GM18951 (cell line): Measurements from ENCODE around the gene NPAS1.

Experiments used
- POLR2A ChIP-seq: IDR thresholded peaks from 4 replicates; pipeline ENCODE4 v1.6.1; 2011; ENCODE audit warnings: mild to moderate bottlenecking; ENCODE audit not compliant: insufficient read length, insufficient read depth; ENCODE audit errors: extremely low read depth
- in situ Hi-C: fragments of 300-500 bp; cut with MboI; formaldehyde crosslinking; loops from one replicate; pipeline ENCODE4 v1.12.0; 2022; ENCODE audit warnings: low sequenced_read_pairs, mixed read lengths, inconsistent platforms; ENCODE audit not compliant: unreplicated experiment

The NPAS1 gene

DNA sequence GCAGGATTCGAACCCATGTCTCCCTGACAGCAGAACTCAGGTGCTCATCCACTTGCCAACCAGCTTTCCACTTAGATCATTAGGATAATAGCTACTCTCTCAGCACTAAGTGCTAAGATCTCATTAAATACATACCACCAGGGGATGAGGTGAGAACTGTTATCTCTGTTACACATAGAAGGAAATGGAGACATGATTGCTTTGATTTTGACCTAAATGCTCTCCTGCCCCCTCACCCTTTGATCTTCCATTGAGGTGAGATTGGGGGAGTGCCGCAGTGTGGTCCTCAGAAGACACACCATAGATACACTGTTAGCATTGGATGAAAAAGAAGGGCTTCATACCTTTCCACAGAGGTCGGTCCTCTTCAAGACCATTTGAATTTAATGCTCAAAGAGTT lies 38.9 kb upstream of the NPAS1 start:
- in situ Hi-C loops: loop anchor here (25.0 kb wide), 1 partner anchor 218 kb away; no protein-coding TSS in a partner anchor
- TF ChIP-seq POLR2A: no peak

DNA sequence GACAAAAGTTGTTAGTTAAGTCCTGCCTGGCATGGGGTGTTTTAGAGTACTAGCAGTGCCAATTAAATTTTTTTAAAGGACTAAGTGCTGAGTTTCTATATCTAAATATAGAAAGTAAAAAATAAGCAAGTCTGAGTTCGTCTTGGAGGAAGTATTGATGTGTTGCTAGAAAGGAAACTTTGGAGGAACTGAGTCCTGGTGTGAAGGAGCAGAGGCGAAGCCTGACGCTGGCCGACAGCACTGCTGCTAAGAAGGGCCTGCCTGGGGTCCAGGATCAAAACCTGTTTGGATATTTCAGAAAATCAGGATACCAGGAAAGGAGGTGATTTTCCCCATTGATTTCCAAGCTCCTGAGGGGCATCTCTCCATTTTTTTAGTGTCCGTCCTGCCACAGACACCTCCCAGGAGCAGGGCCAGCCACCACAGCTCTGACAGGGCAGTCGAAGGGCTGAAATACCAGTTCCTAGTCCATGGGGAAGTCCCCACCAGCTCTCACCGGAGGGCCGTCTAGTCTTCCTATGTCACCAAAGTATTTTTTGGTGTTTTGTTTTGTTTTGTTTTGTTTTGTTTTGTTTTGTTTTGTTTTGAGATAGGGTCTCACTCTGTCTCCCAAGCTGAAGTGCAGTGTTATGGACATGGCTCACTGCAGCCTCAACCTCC lies 38.2 kb upstream of the NPAS1 start:
- no peak for TF ChIP-seq POLR2A
- in situ Hi-C loops: loop anchor here (25.0 kb wide), 1 partner anchor 219 kb away; no protein-coding TSS in a partner anchor

DNA sequence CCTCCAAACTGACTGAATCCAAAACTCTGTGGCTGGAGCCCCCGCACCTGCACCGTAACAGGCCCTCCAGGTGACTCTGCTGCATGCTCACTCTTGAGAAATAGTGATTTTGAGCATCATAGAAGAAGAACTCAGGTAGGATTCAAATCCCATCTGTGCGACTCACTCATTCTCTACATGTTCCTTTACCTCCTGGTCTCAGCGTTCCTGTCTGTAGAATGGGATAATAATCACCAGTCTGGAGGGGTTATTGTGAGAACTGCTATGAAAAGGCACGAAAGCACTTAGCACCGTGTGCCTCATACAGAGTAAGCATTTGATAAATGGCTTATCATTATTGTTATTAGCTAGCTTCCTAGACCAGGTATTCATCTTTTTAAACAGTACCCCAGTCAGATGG lies 36.5 kb upstream of the NPAS1 start:
- in situ Hi-C loops: loop anchor here (25.0 kb wide), 1 partner anchor 221 kb away; no protein-coding TSS in a partner anchor

DNA sequence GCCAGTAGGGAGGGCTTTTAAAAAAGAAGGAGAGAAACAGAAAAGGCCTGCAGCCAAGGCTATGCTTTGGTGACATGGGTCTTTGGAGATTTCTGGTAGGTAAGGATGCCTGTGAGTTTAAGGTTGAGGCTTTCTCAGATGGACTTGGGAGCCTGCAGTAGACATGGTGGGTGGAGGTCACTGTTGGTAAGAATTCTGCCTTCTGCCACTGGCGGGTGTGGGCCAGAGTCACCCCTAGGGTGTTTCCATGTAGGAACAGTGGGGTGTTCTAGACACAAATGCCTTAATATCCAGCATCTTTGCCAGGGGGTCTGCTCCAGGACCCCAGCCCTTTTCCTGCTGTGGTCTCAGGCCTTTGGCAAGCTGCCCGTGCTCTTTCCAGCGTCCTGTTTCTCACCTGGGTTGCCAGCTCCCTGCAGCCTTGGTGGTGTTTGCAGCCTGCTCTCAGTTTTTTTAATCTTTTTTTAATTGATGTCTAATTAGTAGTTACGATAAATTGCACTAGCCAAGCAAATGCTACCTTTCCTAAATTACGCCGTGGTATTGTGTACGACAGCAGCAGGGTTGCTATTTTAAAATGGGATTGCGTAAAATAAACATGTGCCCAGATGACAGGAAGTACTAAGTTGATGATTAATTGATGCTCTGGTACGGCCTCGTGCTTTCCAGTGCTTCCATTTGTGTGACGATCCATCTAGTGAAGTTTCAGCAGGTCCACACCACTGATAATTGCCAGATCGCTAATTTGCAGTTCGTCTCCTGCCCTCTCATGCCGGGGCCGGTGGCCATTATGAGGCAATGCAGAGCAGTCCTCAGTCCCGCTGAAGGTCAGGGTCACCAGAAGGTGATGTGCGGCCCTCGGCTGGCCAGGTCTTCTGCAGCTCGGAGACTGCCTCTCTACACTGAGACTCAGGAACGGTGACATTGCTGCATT lies 35.3 kb upstream of the NPAS1 start:
- no peak for TF ChIP-seq POLR2A
- in situ Hi-C loops: loop anchor here (25.0 kb wide), 1 partner anchor 222 kb away; no protein-coding TSS in a partner anchor

More for the DNA sequence above, 36.5 kb upstream of the NPAS1 start:
- no peak for TF ChIP-seq POLR2A

DNA sequence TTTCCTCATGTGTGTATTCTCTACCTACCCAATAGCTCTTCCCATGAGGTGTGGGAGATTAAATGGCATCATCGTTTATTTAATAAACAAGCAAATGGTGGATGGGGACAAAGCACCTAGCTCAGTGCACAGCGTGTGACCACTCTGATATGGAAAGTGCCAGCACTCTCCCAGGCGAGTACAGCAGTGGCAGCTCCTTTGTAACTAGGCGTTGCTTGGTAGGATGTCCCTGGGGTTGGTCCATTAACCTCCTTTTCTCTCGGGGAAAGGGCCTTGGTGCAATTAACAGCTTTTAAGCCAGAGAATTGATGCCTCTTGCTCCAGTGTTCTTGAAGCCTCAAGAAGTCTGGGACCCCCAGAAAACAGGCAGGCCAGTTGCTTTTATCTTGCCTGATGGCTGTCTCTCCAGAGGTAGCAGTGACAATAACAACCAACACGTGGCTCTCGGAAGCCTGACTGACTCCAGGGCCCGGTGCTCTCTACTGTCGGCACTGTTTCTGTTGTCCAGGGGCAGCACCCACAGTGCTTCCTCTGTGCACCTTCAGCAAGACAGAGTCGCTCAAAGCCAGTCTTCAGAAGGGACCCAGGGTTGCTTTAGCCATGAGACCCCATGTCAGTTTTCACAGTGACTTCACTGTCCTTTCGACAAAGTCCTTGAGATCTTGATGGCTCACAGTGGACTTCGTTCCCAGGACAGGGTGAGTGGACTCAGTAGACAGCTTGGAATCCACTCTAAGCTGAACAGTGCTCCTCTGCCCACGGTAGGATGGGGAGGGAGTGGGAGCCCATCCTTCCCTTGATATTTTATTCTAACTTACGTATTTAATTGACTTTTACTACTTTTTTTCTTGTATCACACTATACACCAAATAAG lies 33.9 kb upstream of the NPAS1 start:
- in situ Hi-C loops: loop anchor here (25.0 kb wide), 1 partner anchor 223 kb away; no protein-coding TSS in a partner anchor
- TF ChIP-seq POLR2A: no peak

DNA sequence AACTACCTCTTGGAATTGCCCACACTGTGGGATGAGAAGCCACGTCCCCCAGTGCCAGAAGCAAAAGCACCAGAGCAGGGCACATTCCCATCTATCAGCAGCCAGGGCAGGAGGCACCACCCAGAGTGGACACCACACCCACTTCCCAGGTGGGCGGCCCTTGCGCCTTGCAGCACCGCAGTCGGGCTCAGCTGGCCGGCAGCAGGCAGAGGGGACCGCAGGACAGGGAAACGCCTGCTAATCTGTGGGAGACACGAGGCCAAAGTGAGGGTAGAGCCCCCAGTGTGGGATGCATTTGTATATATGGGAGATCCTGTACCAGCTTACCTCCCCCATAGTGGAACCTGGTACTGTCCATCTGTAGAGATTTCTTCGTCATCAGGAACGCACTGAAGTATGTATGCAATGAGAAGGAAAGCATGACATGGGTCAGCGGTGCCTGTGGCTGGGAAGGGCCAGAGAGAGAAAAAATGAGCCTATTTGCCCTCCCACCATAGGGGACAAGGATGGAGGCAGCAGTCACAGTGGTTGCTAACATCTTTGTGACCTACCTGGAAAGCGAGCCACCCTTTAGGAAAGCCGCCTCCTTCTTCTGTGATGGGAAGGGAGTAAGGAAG lies 30.9 kb upstream of the NPAS1 start:
- in situ Hi-C loops: loop anchor here (25.0 kb wide), 1 partner anchor 226 kb away; no protein-coding TSS in a partner anchor

DNA sequence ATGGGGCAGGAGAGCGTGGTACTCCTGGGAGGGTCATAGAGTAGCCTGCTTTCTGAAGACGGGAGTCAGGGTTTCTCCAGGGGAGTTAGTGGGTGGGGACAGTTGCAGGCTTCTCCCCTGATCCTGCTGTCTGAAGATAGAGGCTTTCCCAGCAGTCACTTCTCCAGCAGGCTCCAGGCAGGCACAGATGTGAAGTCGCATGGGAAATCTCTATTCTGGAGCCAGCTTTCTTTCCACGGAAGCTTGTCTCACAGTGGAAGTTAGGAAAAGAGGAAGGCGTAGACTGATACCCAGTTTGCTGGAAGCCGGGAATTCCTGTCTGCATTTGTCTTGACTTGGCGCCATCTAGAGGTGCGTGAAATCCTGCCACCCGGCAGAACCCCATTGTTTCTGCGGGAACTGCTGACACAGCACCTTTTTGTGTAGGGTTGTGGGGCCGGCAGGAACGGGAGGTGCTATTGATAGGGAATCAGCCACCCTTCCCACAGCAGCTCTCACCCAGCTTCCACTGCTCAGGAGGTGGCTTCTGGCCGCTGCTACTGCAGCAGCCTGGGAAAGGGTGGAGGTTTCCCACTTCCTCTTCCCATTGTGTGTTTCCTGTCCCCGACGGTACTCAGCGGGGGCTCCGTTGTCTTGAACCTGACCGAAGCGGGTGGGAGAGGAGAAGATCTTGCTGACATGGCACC lies 28.5 kb upstream of the NPAS1 start:
- TF ChIP-seq POLR2A: no peak
- in situ Hi-C loops: loop anchor here (10.0 to 25.0 kb wide), 2 partner anchors 136 to 229 kb away; partner anchors contain the start of gene AP2S1

More for the DNA sequence above, 30.9 kb upstream of the NPAS1 start:
- TF ChIP-seq POLR2A: no peak

DNA sequence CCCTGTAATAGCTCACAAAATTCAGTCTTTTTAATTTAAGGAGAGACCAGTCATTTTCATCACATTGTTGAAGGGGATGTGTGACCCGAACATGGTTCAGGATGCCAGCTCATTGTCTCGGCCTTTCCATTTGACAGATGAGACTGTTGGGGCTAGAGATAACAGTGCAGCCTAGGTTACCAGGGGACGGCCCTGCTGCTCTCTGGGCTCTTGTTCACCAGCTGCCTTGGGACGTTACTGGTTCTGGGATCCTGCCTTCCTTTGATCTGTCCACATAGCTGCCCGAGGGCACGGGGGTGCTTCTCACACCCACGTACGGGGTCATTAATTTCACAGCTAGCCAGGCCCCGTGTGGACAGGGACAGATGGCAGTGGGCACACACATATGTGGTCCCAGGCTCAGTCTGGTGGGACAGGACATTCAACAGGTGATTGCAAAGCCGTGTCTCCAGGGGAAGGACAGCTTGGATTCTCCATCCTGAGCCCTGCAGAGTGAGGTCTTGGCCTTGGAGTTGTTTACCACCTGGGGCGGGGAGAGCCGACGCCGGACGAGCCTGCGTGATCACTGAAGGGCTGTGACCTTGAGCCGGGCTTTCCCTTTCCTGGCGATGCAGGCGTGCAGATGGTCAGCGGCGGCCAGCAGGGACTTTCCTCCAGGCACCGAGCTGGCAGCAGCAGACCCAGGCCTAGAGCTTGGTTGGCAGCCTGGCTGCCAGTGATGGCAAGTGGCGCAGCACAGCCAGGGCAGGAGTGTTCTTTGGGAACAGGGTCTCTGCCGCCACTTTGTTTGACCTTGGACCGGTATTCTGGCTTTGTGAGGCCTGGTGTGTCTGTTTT lies 26.7 kb upstream of the NPAS1 start:
- TF ChIP-seq POLR2A: no peak
- in situ Hi-C loops: loop anchor here (10.0 to 25.0 kb wide), 2 partner anchors 138 to 231 kb away; partner anchors contain the start of gene AP2S1

DNA sequence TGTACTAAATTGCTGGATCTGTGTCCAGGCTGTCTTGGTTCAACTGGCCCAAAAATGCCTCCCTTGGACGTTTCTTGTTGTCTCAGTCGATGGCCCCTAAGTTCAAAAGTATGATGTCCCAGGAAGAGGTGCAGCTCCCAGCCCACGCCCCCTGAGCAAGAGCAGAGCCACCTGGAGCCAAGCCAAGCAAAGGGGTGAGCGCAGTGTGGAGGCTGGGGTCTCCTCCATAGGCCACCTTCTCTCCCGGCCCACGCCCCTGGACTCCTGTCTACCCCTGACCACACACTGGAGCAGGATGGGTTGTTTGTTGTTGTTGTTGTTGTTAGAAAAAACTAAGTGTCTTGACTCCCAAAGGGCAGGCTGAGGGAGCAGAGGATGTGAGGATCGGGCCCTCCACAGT lies 26.0 kb upstream of the NPAS1 start:
- in situ Hi-C loops: loop anchor here (10.0 to 25.0 kb wide), 2 partner anchors 139 to 231 kb away; partner anchors contain the start of gene AP2S1
- no peak for TF ChIP-seq POLR2A

DNA sequence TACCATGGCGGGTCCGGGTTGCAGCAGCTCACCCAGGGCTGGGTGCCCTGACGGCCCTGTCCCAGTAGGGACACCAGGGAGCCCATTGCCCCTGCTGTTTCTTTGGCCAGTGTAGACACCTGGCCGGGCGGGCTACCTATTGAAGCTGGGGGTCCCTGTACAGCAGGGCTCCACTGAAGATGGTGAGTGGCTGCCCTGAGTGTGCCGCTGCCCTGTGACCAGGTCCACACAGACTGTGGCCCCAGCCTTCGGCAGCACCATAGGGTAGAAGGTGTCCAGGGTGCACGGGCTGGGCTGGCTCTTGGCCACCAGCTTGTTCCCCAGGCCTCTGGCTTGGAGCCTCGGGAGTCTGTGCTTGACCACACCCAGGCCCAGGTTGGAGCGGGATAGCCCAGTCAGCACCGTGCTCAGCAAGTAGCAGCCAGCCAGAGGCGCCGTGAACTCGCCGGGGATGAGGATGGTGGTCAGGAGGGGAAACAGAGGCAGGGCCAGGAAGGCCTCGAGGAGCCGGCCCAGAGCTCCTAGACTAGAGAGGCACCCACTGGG lies 25.4 kb upstream of the NPAS1 start:
- in situ Hi-C loops: loop anchor here (10.0 to 25.0 kb wide), 2 partner anchors 139 to 232 kb away; partner anchors contain the start of gene AP2S1

More for the DNA sequence above, 25.4 kb upstream of the NPAS1 start:
- no peak for TF ChIP-seq POLR2A
